Osteocyte (in vitro differentiated cells): Measurements from ENCODE around the gene COMMD3. TPM values are rescaled to one million over a fixed set of nuclear protein-coding genes. Genes with fewer than 3 reads are reported as not detected.

ENCODE experiments used
- DNase-seq: peaks from one replicate; pipeline ENCODE4 v3.0.0; 2021; ENCODE audit warnings: mixed read lengths; ENCODE audit not compliant: unreplicated experiment; ENCODE audit errors: extremely low spot score
- H3K27ac Mint-ChIP-seq: one replicate; pipeline ENCODE4 v1.8.0; 2021; ENCODE audit warnings: mild to moderate bottlenecking, mixed read lengths; ENCODE audit not compliant: unreplicated experiment
- H3K27me3 Mint-ChIP-seq: one replicate; pipeline ENCODE4 v1.8.0; 2021; ENCODE audit warnings: mixed read lengths; ENCODE audit not compliant: unreplicated experiment
- H3K36me3 Mint-ChIP-seq: one replicate; pipeline ENCODE4 v1.8.0; 2021; ENCODE audit warnings: mixed read lengths; ENCODE audit not compliant: unreplicated experiment
- H3K4me1 Mint-ChIP-seq: one replicate; pipeline ENCODE4 v1.8.0; 2021; ENCODE audit warnings: mixed read lengths; ENCODE audit not compliant: unreplicated experiment
- H3K4me3 Mint-ChIP-seq: one replicate; pipeline ENCODE4 v1.8.0; 2021; ENCODE audit warnings: mild to moderate bottlenecking, moderate library complexity, mixed read lengths; ENCODE audit not compliant: unreplicated experiment
- H3K9me3 Mint-ChIP-seq: one replicate; pipeline ENCODE4 v1.8.0; 2021; ENCODE audit warnings: mixed read lengths; ENCODE audit not compliant: unreplicated experiment
- CTCF ChIP-seq: fragments of 200-600 bp; sonication (generic); IDR thresholded peaks from 2 replicates; pipeline ENCODE4 v1.5.0; 2021; ENCODE audit warnings: antibody characterized with exemption, mild to moderate bottlenecking, moderate library complexity
- total RNA-seq: library from RNA; stranded (reverse); gene quantifications from 2 replicates; pipeline ENCODE4 v1.2.1, GENCODE V29; 2021

Gene COMMD3
- total RNA-seq, 1 donor from 2014 or later: 69.1 TPM

GRCh38 chr10:22368981-22369380 lies 52.8 kb downstream of the COMMD3 start:
- Mint-ChIP-seq H3K27ac (no peak overlapping the region), H3K27me3 (no peaks in the 10 kb centered on the region), H3K4me1 (no peaks in the 10 kb centered on the region), H3K4me3 (no peak overlapping the region), H3K9me3 (no peaks in the 10 kb centered on the region), H3K36me3 (no peaks in the 10 kb centered on the region)
- DNase-seq: no peak
- no peak for TF ChIP-seq CTCF

GRCh38 chr10:22369434-22370072 lies 53.4 kb downstream of the COMMD3 start:
- no peaks in the 10 kb centered on the region for H3K27me3 Mint-ChIP-seq
- H3K4me3 Mint-ChIP-seq: no peak overlapping the region
- H3K36me3 Mint-ChIP-seq: no peaks in the 10 kb centered on the region
- H3K4me1 Mint-ChIP-seq: no peaks in the 10 kb centered on the region
- no peak for DNase-seq
- H3K9me3 Mint-ChIP-seq: no peaks in the 10 kb centered on the region
- H3K27ac Mint-ChIP-seq: no peak overlapping the region
- no peak for TF ChIP-seq CTCF

Other genes starting within 250 kb of the COMMD3 start
- not detected in 2 replicates for gene EBLN1, start 98.4 kb upstream of the COMMD3 start, total RNA-seq
- gene BMI1, start 4.7 kb downstream of the COMMD3 start, total RNA-seq: 41.7 and 48.5 TPM in 2 replicates
- gene SPAG6, start 29.1 kb downstream of the COMMD3 start, total RNA-seq: not detected in 2 replicates